GM20000 (cell line): ENCODE measurements around the gene C15orf61.
A peak's percentile ranks its signal among the peaks of the same experiment; 100 is the strongest.

Experiments
- DNase-seq: peaks from one replicate; pipeline ENCODE4 v3.0.0; 2012; ENCODE audit warnings: low spot score
- TF ChIP-seq, protein P1 (sequence below): IDR thresholded peaks from 2 replicates; pipeline ENCODE4 v1.5.1; 2012; ENCODE audit warnings: mild to moderate bottlenecking, control low read depth; ENCODE audit errors: extremely low read depth, missing control alignments

The C15orf61 gene

GRCh38 chr15:67515557-67515956 lies 5.4 kb upstream of the C15orf61 start:
- no peak for DNase-seq
- TF ChIP-seq, protein P1, sequence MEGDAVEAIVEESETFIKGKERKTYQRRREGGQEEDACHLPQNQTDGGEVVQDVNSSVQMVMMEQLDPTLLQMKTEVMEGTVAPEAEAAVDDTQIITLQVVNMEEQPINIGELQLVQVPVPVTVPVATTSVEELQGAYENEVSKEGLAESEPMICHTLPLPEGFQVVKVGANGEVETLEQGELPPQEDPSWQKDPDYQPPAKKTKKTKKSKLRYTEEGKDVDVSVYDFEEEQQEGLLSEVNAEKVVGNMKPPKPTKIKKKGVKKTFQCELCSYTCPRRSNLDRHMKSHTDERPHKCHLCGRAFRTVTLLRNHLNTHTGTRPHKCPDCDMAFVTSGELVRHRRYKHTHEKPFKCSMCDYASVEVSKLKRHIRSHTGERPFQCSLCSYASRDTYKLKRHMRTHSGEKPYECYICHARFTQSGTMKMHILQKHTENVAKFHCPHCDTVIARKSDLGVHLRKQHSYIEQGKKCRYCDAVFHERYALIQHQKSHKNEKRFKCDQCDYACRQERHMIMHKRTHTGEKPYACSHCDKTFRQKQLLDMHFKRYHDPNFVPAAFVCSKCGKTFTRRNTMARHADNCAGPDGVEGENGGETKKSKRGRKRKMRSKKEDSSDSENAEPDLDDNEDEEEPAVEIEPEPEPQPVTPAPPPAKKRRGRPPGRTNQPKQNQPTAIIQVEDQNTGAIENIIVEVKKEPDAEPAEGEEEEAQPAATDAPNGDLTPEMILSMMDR = no peak

DNA sequence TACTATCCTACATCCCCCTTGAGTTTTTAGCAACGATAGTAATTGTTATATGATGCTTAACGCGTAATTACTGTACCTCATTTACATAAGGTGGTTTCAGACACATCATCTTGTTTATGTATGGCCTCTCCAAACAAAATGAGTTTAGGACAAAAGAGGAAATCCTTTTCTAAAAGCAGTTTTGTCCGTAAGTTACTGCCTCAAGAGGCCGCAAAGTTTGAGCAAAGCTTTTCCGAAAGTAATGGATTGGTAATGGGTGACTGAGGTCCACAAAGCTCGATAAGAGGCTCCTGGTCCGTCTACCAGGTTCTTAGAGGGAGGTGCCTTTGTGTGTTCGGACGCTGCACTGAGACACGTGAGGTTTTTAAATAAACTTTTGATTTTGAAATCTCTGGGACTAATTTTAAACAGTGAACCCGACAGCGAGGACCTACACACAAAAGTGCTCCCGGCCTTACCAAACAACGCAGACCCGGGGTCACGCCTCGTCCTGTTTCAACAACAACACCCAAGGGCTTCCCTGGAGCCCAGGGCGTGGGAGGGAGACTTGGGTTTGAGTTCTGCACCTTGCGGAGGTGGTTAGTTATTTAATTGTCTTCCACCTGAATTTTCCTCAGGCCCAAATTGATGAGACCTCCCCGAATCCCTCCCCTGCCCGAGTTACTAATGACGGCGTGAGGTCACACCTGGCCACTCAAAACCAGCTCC lies 456 bp upstream of the C15orf61 start:
- TF ChIP-seq, protein P1 = no peak

GRCh38 chr15:67521783-67522568 lies 1.0 kb downstream of the C15orf61 start:
- TF ChIP-seq, protein P1 = no peak
- no peak for DNase-seq

More for the DNA sequence above, 456 bp upstream of the C15orf61 start:
- DNase-seq = peak; percentile 27

DNA sequence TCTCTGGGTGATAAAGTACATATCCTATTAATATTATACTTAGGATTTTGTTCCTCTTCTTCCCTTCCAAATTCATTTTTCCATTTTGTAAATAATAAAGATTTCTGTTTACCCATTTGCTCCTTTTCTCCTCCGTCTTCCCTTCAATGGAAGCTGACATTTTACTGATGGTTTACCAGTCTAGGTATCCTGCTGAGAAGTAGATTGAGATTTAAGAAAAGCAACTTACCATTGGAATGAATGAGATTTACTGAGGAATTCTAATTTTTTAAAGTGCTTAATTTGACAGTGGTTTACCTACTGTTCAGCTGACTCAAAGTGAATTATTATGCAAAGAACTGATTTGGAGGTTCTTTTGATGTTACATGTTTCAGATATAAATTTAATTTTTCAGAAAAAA lies 2.4 kb downstream of the C15orf61 start:
- TF ChIP-seq, protein P1 = no peak
- no peak for DNase-seq

GRCh38 chr15:67524235-67524634 lies 3.3 kb downstream of the C15orf61 start:
- no peak for DNase-seq
- TF ChIP-seq, protein P1 = no peak

GRCh38 chr15:67528513-67528912 lies 7.6 kb downstream of the C15orf61 start:
- TF ChIP-seq, protein P1 = no peak
- DNase-seq = no peak

DNA sequence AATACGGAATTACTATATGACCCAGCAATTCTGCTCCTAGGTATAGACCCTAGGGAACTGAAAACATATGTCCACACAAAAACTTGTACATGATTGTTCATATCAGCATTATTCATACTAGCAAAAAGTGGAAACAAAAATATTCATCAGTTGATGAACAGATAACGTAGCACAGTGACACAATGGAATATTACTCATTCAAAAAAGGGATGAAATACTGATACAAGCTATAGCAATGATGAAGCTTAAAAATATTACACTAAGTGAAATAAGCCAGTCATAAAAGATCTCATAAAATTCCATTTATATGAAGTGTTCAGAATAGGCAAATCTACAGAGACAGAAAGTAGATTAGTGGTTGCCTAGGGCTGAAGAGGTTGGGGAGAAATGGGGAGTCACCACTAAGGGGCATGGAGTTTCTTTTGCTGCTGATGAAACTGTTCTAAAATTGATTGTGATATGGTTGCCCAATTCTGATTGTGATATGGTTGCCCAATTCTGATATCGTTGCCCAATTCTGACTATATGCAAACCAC lies 10.5 kb downstream of the C15orf61 start:
- TF ChIP-seq, protein P1 = no peak
- no peak for DNase-seq
